BJ (cell line): Measurements from ENCODE around the gene ZSWIM3. TPM values are rescaled to one million over a fixed set of nuclear protein-coding genes. Genes with fewer than 3 reads are reported as not detected.

Experiments used
- CTCF ChIA-PET: fragments of 350-600 bp; formaldehyde crosslinking; extraction: SDS; loops from one replicate; lab custom pipeline; 2021; ENCODE audit warnings: antibody characterized with exemption, inconsistent platforms; lab: Yijun Ruan, JAX
- POLR2A ChIA-PET: fragments of 300-600 bp; sonication (Branson Sonifier 250); formaldehyde crosslinking; extraction: SDS; loops from one replicate; lab custom pipeline; 2021; ENCODE audit warnings: antibody characterized with exemption; lab: Charles Lee
- DNase-seq: peaks from one replicate; pipeline ENCODE4 v3.0.0-alpha.2; 2011; ENCODE audit warnings: low read depth
- H3K27me3 ChIP-seq: 2 replicates; pipeline ENCODE4 v1.6.0; 2011; ENCODE audit warnings: low read length; ENCODE audit not compliant: control insufficient read depth, insufficient read depth
- H3K36me3 ChIP-seq: 2 replicates; pipeline ENCODE4 v1.5.1; 2011; ENCODE audit warnings: low read length; ENCODE audit not compliant: control insufficient read depth, insufficient read depth
- H3K4me3 ChIP-seq: 2 replicates; pipeline ENCODE4 v1.5.1; 2011; ENCODE audit warnings: low read depth, mild to moderate bottlenecking, control low read depth, low read length
- CTCF ChIP-seq: IDR thresholded peaks from 2 replicates; pipeline ENCODE4 v1.5.1; 2011; ENCODE audit warnings: low read depth, mild to moderate bottlenecking, control low read depth, inconsistent platforms, low read length, moderate library complexity; ENCODE audit not compliant: insufficient read depth
- polyA plus RNA-seq: library from polyadenylated mRNA; depleted of rRNA; stranded (reverse); fragments of >200 nt; gene quantifications from 2 replicates; pipeline ENCODE4 v1.2.3, GENCODE V29; 2011

ZSWIM3 gene
- polyA plus RNA-seq, 1 experiment = 4.5 TPM

DNA sequence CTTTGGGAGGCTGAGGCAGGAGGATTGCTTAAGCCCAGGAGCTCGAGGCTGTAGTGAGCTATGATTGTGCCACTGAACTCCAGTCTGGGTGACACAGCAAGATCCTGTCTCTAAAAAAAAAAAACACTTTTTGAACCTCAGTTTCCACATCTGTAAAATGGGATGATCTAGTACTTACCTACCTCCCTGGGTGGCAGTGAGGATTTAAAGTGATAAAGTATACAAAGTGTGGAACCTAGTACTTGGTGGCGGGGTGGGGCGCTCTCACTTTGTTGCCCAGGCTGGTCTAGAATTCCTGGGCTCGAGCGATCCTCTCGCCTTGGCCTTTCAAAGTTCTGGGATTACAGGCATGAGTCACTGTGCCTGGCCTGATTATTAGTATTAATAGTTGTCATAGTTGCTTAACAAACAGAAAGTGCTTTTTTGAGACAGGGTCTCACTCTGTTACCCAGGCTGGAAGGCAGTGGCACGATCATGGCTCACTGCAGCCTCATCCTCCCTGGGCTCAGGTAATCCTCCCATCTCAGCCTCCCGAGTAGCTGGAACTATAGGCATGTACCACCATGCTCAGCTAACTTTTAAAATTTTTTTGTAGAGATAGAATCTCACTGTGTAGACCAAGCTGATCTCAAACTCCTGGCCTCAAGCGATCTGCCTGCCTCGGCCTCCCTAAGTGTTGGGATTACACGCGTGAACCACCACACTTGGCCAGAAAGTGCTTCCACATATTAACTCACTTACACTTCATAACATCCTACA, 61.5 kb downstream of the ZSWIM3 start:
- no peak for TF ChIP-seq CTCF
- Histone ChIP-seq H3K4me3 (no peak overlapping the region), H3K36me3 (no peaks in the 10 kb centered on the region), H3K27me3 (no peaks in the 10 kb centered on the region)
- DNase-seq = no peak
- ChIA-PET POLR2A (interaction anchor here (0.6 to 1.1 kb wide), 4 partner anchors 14 to 54 kb away, joined by 3 to 9 read pairs (median 5); no protein-coding TSS in a partner anchor), CTCF (interaction anchor here (1.1 to 1.7 kb wide), 3 partner anchors 11 to 29 kb away, joined by 3 to 5 read pairs (median 4); no protein-coding TSS in a partner anchor)

- ChIA-PET POLR2A (interaction anchor here (0.6 to 1.1 kb wide), 4 partner anchors 14 to 53 kb away, joined by 3 to 9 read pairs (median 4); no protein-coding TSS in a partner anchor), CTCF (interaction anchor here (0.6 to 2.9 kb wide), 5 partner anchors 10 to 121 kb away, joined by 3 to 8 read pairs (median 5); no protein-coding TSS in a partner anchor)
- Histone ChIP-seq H3K36me3 (no peaks in the 10 kb centered on the region), H3K4me3 (no peak overlapping the region), H3K27me3 (no peaks in the 10 kb centered on the region)
- no peak for DNase-seq
- TF ChIP-seq CTCF = no peak
These were observed 62.4 kb downstream of the ZSWIM3 start for GRCh38 chr20:45919542-45920399.

DNA sequence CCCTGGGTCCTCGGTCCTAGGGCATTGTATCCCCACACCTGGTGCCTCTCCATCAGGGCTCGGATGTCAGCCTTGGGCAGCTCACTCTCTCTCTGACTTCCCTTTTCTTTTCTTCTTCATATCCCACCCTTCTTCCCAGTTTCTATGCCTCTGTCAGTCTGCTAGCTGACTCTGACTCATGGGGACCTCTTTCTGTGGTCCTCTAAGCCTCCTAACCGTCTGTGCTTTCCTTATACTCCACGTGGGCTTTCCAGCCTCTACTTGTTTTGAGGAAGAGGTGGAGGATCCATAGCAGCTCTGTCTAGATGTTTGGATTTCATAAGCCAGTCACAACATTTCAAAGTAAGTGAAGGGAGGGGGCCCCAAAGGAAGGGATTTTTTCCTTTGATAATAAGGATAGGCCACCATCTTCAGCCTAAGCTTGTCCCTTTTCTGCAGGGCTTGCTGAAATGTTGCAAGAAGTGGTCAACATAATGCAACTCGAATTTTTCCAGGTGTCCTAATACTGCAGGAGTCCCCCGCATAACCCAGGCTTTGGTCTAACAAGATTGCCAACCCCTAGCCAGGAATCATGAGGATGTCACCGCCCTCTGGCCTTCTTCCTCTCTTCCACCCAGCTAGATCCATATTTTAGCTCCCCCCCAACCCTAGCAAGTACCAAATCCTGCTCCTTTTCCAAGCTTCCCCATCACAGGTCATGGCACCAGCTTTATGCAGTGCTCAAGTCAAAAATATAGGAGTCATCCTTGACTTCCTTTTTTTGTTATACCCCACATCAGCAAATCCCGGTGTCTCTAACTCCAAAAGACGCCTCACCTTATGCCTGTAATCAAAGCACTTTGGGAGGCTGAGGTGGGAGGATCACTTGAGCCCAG, 63.3 kb downstream of the ZSWIM3 start:
- POLR2A ChIA-PET = interaction anchor here (0.6 to 1.1 kb wide), 2 partner anchors 15 to 16 kb away, joined by 3 to 9 read pairs; no protein-coding TSS in a partner anchor
- CTCF ChIA-PET = interaction anchor here (1.2 to 2.9 kb wide), 4 partner anchors 9 to 122 kb away, joined by 4 to 8 read pairs (median 6); no protein-coding TSS in a partner anchor
- TF ChIP-seq CTCF = no peak

DNA sequence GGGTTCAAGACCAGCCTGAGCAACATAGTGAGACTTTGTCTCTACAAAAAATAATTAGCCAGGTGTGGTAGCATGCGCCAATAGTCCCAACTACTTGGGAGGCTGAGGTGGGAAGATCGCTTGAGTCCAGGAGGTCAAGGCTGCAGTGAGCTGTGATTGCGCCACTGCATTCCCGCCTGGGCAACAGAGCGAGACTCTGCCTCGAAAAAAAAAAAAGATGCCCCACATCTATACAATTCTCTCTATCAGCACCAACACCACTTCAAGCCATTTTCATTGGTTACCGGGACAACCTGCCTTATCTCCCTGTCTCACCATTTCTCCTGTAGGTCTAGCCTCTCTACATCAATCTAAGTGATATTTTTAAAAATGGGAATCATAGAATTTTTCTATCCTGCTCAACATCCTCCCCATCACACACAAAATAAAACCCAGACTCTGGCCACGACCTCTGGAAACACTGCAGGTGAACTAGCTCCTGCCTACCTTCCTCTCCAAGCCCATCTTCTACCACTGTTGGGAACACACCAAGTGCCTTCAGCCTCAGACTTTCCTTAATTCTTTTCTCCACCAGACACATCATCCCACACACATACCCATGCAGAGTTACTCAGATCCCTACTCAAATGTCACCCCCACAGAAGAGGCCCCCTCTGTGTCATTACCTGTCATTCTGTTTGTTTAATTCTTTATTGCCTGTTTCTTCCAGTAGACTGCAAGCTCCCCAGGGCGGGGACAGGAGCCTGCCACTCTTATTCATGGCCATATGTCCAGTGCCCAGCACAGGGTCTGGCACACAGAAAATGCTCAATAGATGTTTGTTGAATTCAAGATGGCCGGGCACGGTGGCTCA, 64.1 kb downstream of the ZSWIM3 start:
- ChIA-PET POLR2A (no interaction called here), CTCF (interaction anchor here (1.5 to 2.9 kb wide), 2 partner anchors 48 to 122 kb away, joined by 7 to 8 read pairs; no protein-coding TSS in a partner anchor)
- TF ChIP-seq CTCF = no peak
- no peaks in the 10 kb centered on the region for H3K36me3 ChIP-seq
- H3K4me3 ChIP-seq = no peak overlapping the region
- DNase-seq = no peak
- H3K27me3 ChIP-seq = no peaks in the 10 kb centered on the region

More for the DNA sequence above, 63.3 kb downstream of the ZSWIM3 start:
- Histone ChIP-seq H3K27me3 (no peaks in the 10 kb centered on the region), H3K4me3 (no peak overlapping the region), H3K36me3 (no peaks in the 10 kb centered on the region)
- DNase-seq = no peak
